Epithelial cell of esophagus (primary cell): ENCODE results near the gene MACF1.
"Not testable (repeated sequence)": the region's sequence is repeated elsewhere in the genome, so short reads cannot be mapped to it uniquely, and the experiment has no call there.

ENCODE experiments used
- DNase-seq: peaks from one replicate; pipeline ENCODE4 v3.0.0; 2010; ENCODE audit warnings: low read depth
- H3K4me3 ChIP-seq: 2 replicates; pipeline ENCODE4 v1.5.1; 2011; ENCODE audit warnings: mild to moderate bottlenecking, low read length, control low read depth
- TF ChIP-seq, protein P1 (sequence below): IDR thresholded peaks from 2 replicates; pipeline ENCODE4 v1.5.1; 2011; ENCODE audit warnings: low read depth, mild to moderate bottlenecking, low read length, control low read depth, inconsistent platforms; ENCODE audit not compliant: insufficient read depth; ENCODE audit errors: missing control alignments

The MACF1 gene

DNA sequence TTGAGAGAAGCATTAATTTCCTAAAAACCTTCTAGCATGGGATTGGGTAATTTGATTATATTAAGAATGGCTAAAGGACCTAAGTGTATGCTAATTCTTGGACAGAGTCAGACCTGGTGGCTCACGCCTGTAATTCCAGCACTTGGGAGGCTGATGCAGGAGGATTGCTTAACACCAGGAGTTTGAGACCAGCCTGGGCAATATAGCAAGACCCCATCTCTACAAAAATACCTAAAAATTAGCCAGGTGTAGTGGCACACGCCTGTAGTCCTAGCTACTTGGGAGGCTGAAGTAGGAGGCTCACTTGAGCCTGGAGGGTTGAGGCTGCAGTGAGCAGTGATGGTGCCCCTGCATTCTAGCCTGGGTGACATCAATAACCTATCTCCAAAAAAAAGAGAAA is 241.1 kb downstream of the MACF1 start:
- no peak overlapping the region for H3K4me3 ChIP-seq
- TF ChIP-seq, protein P1, sequence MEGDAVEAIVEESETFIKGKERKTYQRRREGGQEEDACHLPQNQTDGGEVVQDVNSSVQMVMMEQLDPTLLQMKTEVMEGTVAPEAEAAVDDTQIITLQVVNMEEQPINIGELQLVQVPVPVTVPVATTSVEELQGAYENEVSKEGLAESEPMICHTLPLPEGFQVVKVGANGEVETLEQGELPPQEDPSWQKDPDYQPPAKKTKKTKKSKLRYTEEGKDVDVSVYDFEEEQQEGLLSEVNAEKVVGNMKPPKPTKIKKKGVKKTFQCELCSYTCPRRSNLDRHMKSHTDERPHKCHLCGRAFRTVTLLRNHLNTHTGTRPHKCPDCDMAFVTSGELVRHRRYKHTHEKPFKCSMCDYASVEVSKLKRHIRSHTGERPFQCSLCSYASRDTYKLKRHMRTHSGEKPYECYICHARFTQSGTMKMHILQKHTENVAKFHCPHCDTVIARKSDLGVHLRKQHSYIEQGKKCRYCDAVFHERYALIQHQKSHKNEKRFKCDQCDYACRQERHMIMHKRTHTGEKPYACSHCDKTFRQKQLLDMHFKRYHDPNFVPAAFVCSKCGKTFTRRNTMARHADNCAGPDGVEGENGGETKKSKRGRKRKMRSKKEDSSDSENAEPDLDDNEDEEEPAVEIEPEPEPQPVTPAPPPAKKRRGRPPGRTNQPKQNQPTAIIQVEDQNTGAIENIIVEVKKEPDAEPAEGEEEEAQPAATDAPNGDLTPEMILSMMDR, result no peak
- no peak for DNase-seq

DNA sequence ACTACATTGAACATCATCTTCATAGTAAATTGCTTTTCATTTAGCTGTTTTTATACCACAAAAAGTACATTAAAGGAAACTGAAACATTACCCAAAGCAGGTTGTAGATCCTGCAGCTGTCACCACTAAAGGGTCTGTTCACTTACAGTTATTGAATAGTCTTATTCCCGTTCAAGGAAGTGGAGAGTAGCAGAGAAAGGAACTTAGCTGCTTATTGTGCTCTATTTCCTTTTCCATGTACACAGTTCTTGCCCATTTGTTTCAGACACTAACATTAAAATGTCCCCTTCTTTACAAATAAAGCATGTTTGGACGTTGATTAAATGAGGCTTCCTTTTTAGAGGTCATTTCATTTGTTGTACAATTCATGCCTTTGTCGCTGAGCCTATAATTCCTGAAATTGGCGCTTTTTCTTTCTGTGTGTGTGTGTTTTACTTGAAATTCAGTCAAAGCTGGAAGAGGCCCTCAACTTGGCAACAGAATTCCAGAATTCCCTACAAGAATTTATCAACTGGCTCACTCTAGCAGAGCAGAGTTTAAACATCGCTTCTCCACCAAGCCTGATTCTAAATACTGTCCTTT is 242.6 kb downstream of the MACF1 start:
- TF ChIP-seq, protein P1, result no peak
- no peak for DNase-seq
- no peak overlapping the region for H3K4me3 ChIP-seq

DNA sequence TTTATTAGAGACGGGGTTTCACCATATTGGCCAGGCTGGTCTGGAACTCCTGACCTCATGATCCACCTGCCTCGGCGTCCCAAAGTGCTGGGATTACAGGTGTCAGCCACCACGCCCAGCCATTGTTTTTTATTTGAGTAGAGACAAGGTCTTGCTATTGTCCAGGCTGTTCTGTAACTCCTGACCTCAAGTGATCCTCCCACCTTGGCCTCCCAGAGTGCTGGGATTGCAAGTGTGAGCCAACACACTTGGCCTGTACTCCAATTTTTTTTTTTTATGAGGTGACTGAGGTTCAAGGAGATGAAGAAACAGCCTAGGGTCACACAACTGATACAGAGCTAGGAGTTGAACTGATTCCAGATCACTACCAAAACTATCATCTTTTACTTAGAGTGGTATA is 245.5 kb downstream of the MACF1 start:
- DNase-seq, H3K4me3 ChIP-seq: not testable (repeated sequence)

DNA sequence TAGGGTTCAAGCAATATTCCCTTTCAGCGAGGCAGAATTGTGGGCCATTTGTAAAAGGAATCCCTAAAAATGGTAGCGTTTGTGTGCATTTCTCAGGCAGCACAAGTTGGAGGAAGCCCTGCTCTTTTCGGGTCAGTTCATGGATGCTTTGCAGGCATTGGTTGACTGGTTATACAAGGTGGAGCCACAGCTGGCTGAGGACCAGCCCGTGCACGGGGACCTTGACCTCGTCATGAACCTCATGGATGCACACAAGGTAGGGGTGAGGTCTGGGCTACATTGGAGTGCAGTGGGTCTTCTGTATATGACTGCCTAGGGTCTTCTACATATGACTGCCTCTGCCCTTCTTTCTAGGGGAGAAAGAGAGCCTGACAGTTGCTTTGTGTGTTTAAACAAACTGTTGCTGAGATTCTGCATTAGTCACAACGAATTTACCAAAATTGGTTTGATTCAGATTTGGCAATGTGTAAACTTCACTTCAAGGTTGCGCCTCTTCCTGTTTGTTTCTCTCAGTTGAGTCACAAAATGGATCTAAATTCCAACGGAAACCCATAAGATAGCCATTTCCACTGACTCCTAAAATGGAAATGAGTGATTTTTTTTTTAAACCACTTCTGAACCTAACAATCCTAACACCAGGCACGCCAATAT is 246.6 kb downstream of the MACF1 start:
- no peak overlapping the region for H3K4me3 ChIP-seq
- no peak for DNase-seq
- TF ChIP-seq, protein P1, result no peak

DNA sequence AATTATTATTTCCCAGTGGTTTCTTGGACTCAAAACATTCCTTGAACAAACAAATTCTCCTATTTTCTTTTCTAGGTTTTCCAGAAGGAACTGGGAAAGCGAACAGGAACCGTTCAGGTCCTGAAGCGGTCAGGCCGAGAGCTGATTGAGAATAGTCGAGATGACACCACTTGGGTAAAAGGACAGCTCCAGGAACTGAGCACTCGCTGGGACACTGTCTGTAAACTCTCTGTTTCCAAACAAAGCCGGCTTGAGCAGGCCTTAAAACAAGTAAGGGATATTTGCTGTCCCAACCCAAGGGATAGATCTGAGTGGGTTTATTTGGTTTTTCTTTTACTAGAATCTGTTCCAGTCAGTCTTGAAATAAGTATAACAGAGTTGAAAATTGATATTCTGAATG is 247.6 kb downstream of the MACF1 start:
- no peak overlapping the region for H3K4me3 ChIP-seq
- TF ChIP-seq, protein P1, result no peak
- DNase-seq, result no peak

DNA sequence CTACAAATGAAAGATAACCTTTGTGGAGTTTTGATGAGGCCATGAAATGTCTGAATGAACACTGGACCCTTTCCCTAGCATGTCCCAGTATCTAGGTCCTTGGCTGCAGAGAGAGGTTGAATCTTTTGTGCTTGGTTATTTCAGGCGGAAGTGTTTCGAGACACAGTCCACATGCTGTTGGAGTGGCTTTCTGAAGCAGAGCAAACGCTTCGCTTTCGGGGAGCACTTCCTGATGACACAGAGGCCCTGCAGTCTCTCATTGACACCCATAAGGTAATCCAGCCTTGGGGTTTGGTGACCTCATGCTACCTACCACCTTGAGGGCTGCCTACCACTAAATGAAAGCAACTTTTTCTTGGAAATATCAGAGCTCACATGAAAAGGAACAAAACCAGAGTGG is 248.0 kb downstream of the MACF1 start:
- TF ChIP-seq, protein P1, result no peak
- no peak overlapping the region for H3K4me3 ChIP-seq
- DNase-seq, result no peak

DNA sequence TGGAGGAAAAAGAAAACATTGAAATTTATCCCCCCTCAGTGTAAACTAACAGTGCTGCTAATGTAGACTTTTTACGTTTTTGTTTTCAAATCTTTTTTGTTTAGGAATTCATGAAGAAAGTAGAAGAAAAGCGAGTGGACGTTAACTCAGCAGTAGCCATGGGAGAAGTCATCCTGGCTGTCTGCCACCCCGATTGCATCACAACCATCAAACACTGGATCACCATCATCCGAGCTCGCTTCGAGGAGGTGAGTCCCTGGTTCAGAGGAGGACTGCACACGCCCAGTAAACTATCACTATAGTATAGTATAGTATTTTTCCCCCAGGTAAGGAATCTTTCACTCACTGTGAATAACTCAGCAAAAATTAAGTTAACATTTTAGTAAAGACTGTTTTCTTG is 249.1 kb downstream of the MACF1 start:
- TF ChIP-seq, protein P1, result no peak
- no peak overlapping the region for H3K4me3 ChIP-seq
- DNase-seq, result peak; percentile 59
